Measurements from ENCODE around the gene COL4A1.

COL4A1 gene

DNA sequence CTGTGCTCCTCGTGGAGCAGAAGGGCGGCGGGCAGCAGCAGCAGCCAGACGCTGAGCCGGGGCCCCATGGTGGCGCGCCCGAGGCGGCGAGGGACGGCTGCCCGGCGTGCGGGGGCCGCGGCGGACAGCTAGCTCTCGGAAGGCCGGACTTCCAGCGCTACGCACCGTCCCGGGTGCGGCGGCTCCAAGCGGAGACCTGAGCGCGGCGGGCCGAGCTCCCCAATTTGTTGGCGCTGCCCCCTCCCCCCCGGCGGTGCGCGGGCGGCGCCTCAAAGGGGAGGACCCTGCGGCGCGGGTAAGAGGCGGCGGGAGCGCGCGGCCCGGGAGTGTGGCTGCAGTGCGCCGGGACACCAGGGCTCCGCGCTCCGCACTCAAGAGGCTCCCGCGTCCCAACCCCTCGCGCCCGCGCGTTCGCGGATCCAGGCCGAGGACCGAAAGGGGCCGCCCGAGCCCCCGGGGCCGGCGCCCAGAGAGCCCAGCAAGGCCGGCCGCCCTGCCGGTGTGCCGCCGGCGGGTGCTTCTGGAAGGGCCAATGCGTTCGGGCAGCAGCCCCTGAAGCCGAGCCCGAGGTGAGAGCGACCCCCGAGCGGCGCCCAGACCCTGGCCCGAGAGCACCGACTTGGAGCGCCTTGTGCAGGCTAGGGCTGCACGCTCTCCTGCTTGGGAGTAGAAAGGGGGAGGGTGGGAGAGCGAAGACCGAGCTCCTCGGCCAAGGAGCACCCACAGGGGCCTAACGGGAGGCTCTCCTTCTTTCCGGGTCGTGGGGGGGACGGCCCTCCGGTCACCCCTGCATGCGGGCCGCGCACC, at the start of gene COL4A1, which contains the start of gene COL4A2:
COL4A1 (minus strand) TSS at position 198 of the 807 bp plus-strand sequence; CDS start at position 68, 130 bp downstream.
COL4A2 (plus strand) TSS at position 325 of the 807 bp plus-strand sequence. CDS start 620 bp downstream, outside the sequence.
- no peak for DNase-seq

DNA sequence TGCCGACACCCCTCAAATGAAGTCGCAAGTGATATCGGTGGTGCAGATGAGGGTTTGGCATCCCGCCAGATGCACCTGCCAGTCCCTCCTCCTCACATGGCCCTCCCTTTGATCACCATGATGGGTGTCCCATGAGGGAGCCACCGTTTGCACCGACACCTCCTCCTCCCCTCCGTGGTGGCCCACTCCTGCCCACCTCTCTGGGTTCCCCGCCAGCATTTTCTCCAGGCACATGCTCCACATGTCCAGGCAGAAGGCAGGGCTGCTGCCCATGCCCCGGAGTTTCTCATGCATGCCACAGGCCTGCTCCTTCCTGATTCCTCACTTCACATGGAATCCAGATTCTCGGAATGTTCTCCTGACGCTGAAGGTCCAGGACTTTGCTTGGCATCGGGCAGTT, 49.4 kb upstream of the COL4A1 start:
- no peak for DNase-seq

GRCh38 chr13:110354715-110355473, 47.9 kb upstream of the COL4A1 start:
- DNase-seq: no peak

DNA sequence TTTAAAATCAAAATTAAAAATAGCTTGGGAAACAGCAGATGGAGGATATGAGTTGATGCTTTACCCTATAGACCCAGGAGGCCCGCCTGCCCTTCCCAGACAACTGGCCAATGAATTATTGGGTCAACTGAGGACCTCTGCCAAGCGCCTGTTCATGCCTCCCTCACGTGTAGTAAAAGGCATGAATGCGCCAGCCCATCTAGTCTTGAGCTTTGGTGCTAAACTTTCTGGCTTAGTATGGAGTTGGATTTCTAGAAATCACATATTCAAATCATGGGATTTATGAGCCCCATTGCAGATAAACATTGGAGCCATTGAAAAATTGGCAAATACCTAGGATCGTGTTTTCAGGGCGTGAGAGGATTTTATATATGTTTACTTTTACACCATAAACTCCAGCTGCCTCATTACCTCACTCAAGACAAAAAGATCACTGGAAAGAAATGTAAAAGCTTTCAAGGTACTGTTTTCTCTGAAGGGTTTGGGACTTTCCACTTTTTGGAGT, 47.2 kb upstream of the COL4A1 start:
- no peak for DNase-seq

GRCh38 chr13:110353339-110353977, 46.5 kb upstream of the COL4A1 start:
- no peak for DNase-seq

GRCh38 chr13:110352735-110353134, 45.8 kb upstream of the COL4A1 start:
- no peak for DNase-seq

DNA sequence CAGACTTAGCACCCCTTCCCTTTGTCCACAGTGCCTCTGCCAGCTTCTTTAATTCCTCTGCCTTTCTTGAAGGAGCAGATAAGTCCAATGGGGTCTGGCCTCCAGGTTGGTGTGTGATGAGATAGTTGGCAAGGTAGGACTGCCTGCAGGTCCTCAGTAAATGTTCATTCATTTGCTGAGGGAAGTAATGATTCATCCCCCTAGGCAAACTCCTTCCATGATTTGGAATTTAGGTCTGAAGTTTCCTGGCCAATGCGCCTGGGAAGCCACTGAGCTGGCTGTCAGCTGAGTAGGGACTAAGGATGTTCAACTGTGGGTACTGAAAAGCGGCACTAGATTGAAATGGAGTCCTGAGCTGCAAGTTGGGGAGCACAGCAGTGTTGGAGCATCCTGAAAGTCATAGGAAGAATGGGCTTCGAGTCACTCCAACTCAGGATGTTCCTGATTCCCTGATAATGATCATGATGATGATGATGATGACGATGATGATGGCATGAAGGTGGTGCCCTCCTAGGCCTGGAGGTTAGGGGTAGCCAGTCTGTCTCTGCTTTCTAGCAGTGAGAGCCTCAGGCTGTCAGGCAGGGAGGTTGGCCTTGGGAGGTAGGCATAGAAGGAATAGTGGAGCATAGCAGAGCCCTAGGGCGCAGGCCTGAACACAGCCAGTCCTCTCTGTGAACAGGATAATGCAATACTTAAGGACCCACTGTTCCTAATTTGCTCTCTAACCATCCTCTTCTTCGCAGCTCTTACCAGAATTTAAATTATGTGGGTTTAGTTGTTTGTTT, 44.9 kb upstream of the COL4A1 start:
- DNase-seq: no peak

DNA sequence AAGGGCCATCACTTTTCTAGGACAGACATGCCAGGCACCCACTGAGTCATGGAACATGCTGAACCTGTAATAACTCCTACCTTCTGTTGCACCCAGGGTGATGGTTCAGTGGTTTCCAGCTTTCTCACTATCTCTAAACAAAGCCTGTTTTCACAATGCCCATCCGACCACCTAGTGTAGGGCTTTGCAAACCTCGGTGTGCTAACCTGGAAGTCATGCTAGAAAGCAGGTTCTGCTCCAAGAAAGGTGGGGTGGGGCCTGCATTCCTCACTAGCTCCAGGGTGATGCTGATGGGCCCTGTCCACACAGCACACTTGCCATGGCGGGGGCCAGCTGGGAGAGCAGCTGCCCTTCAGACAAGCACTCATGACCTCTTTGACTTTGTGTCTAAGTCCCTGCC, 43.6 kb upstream of the COL4A1 start:
- no peak for DNase-seq

GRCh38 chr13:110350049-110350448, 43.1 kb upstream of the COL4A1 start:
- DNase-seq: no peak

DNA sequence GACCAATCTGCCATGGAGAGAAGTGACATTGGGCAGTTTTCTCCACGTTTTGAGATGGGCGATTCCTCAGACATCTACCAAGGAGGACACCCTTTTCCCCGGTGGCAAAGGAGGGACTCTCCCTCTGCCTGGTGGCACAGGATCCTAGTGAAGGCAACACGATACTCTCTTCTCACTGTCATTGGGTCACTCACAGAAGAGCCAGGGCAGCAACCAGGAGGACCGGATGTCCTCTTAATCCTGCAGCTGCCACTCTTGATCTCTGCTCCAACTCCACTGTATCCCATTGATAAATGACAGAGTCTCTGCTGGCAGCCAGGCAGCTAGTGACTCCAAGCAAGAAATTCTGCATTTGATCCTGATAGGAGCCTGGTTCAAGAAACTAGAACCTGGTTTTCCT, 42.3 kb upstream of the COL4A1 start:
- no peak for DNase-seq

- no peak for DNase-seq
These were observed 41.5 kb upstream of the COL4A1 start for GRCh38 chr13:110348309-110349105.

- no peak for DNase-seq
These were observed 40.8 kb upstream of the COL4A1 start for GRCh38 chr13:110347535-110348308.

DNA sequence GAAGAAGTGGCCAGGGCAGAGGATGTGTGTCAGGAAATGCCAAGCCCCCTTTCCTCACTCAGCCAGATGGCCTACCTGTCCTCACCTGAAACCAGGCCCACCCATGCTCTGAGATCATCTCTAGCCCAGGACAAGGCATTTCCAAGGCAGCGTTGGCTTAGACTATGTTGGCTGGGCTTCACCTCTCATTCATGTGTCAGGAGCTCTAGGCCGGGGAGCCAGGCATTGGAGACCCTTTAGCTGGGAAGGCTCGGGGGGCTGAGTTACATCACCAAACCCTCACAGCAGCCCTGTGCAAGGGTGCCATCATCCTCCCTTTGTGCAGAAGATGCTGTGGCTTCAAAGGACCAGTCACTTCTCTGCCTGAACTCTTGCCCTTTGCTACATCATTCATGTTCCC, 40.1 kb upstream of the COL4A1 start:
- DNase-seq: no peak

- no peak for DNase-seq
These were observed 39.7 kb upstream of the COL4A1 start for GRCh38 chr13:110346661-110347067.

DNA sequence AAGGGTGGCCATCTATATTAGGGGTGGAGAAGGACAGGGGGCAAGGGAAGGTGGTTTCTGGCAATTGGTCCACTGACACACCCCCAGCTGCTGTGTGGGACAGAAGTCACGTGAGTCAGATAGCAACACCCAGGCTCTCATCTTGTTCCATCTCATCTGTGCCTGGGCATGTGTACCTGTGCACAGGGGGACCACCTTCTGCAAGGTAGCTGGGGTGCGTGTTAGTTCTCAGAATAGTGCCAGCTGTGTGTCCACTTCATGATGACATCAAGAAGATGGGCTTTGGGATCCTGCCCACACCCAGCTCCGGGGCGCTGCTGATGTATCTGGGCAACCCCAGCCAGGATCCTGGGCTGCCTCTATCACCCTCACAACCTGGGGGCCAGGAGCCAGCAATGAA, 38.7 kb upstream of the COL4A1 start:
- no peak for DNase-seq

GRCh38 chr13:110345266-110345665, 38.3 kb upstream of the COL4A1 start:
- no peak for DNase-seq

DNA sequence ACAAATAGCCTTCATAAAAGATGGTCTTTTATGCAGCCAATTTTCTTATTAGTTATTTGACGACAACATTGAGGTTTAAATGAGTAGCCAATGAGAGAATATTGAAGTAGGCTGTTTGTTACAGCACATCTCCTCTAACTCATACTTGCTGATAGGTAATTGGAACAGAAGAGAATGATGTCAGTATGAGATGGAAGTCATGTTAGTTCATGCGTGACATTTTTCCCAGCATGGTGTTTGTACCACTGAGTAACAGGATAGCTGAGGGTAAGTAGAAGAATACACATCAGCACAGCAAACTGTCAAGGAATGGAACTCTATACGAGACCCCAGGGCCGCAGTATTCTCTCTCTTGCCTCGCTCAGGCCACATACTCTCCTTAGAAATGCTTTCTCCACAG, 37.4 kb upstream of the COL4A1 start:
- DNase-seq: no peak

- no peak for DNase-seq
These were observed 36.4 kb upstream of the COL4A1 start for GRCh38 chr13:110343241-110343865.

GRCh38 chr13:110342474-110342873, 35.5 kb upstream of the COL4A1 start:
- no peak for DNase-seq

All from inflammatory macrophage treated with lipopolysaccharide for 4 hours (primary cell).